Transverse colon (tissue), 4 donors: ENCODE results near the gene NR1D2. TPM values are rescaled to one million over a fixed set of nuclear protein-coding genes. Genes with fewer than 3 reads are reported as not detected.

Source experiments
- DNase-seq: peaks from one replicate; pipeline ENCODE4 v3.0.0-alpha.2; 2019
- H3K27ac ChIP-seq, 4 donors: fragments of 200-600 bp; sonication (generic); 2 replicates each; pipeline ENCODE4 v1.5.1; 2016 to 2018; ENCODE audit warnings: inconsistent platforms in 4 of 4
- H3K27me3 ChIP-seq: fragments of 200-600 bp; sonication (generic); 2 replicates; pipeline ENCODE4 v1.5.1; 2017; ENCODE audit warnings: inconsistent platforms
- H3K36me3 ChIP-seq, 4 donors: fragments of 200-600 bp; sonication (generic); 2 replicates each; pipeline ENCODE4 v1.5.1; 2017 to 2019; ENCODE audit warnings: inconsistent platforms in 4 of 4
- H3K4me1 ChIP-seq, 4 donors: fragments of 200-600 bp; sonication (generic); 2 replicates each; pipeline ENCODE4 v1.5.1; 2017 to 2020; ENCODE audit warnings: inconsistent platforms in 4 of 4
- H3K4me3 ChIP-seq, 4 donors: fragments of 200-600 bp; sonication (generic); 1 replicate in 1 of 4; 2 replicates in 3 of 4; pipeline versions ENCODE4 v1.5.1 to v1.6.1; 2017 to 2019; ENCODE audit warnings: inconsistent platforms in 4 of 4
- H3K9me3 ChIP-seq, 2 donors: fragments of 200-600 bp; sonication (generic); 2 replicates each; pipeline ENCODE4 v1.5.1; 2017 to 2019; ENCODE audit warnings: inconsistent platforms in 2 of 2
- CTCF ChIP-seq, 5 experiments: fragments of 200-600 bp in 3 of 5; fragments of 450-650 bp in 2 of 5; sonication (generic) in 3 of 5; IDR thresholded peaks; 1 replicate in 2 of 5; 2 replicates in 3 of 5; pipeline ENCODE4 v1.5.1; 2016 to 2017; ENCODE audit warnings: antibody characterized with exemption in 5 of 5, inconsistent platforms in 3 of 5, mild to moderate bottlenecking in 2 of 5, moderate library complexity in 1 of 5
- EP300 ChIP-seq: sonication (generic); formaldehyde crosslinking; IDR thresholded peaks from one replicate; pipeline ENCODE4 v1.6.1; 2017; ENCODE audit warnings: antibody characterized with exemption, low read depth
- POLR2A ChIP-seq: fragments of 450-650 bp; IDR thresholded peaks from one replicate; pipeline ENCODE4 v1.6.1; 2016; ENCODE audit warnings: antibody characterized with exemption, mild to moderate bottlenecking, moderate library complexity
- POLR2AphosphoS5 ChIP-seq, 3 donors: sonication (generic); formaldehyde crosslinking; IDR thresholded peaks; one replicate each; pipeline ENCODE4 v1.6.1; 2016; ENCODE audit warnings: antibody characterized with exemption in 3 of 3
- WGBS, 2 donors: methylation state at CpG; one replicate each; pipeline ENCODE4 v1.1.5; 2018; ENCODE audit warnings: low coverage in 1 of 2; 5-methylcytosine and 5-hydroxymethylcytosine counted together
- in situ Hi-C, 4 donors: fragments of 200-750 bp; cut with MboI; loops; one replicate each; pipeline versions ENCODE4 v1.15.0 to v1.15.1; 2017; ENCODE audit warnings: low sequenced_read_pairs in 3 of 4, low pct_ligation_motif_present in 1 of 4, low pct_unique_long_range_greater_than_20kb in 1 of 4
- intact Hi-C: fragments of 100-400 bp; cut with DNase I; formaldehyde crosslinking; loops from one replicate; pipeline ENCODE4 v1.15.1; 2023; ENCODE audit warnings: low total_unique reads
- total RNA-seq, 4 donors: library from RNA; depleted of rRNA; stranded (reverse); fragments of >200 nt; gene quantifications; one replicate each; pipeline ENCODE4 v1.1.0, GENCODE V29; 2016

NR1D2 gene
- total RNA-seq, 4 donors from 2014 or later = 21.9 to 34.8 (median 26.9) TPM

- 58 to 68% methylated on average over 7 of the region's 7 CpGs for whole genome bisulfite sequencing, 2 donors
- TF ChIP-seq POLR2AphosphoS5 (IDR thresholded peaks at IDR 0.05) (peak in 2 of 3 donors; percentile 35 to 66), POLR2A (no peak), CTCF (IDR thresholded peaks at IDR 0.05) (no peak), EP300 (peak; percentile 27)
- Histone ChIP-seq H3K36me3 (peaks cover 0 to 33% (median 0%) of the 10 kb centered on the region in 4 donors), H3K27me3 (no peaks in the 10 kb centered on the region), H3K4me3 (no peak overlapping the region), H3K9me3 (no peaks in the 10 kb centered on the region), H3K27ac (peak overlapping the region; percentile 47 to 59 (median 54)), H3K4me1 (peaks cover 6 to 31% (median 16%) of the 10 kb centered on the region in 4 donors)
- in situ Hi-C loops (no loop called here), intact Hi-C loops (no loop called here)
- DNase-seq = no peak
Observed at GRCh38 chr3:23959135-23959900, 14.2 kb downstream of the NR1D2 start.

GRCh38 chr3:23960649-23961048 is 15.6 kb downstream of the NR1D2 start:
- Histone ChIP-seq H3K27me3 (no peaks in the 10 kb centered on the region), H3K27ac (peak overlapping the region; percentile 47 to 59 (median 54)), H3K36me3 (peaks cover 0 to 31% (median 2%) of the 10 kb centered on the region in 4 donors), H3K4me3 (no peak overlapping the region), H3K4me1 (peaks cover 6 to 25% (median 14%) of the 10 kb centered on the region in 4 donors), H3K9me3 (no peaks in the 10 kb centered on the region)
- TF ChIP-seq EP300 (no peak), POLR2A (no peak), POLR2AphosphoS5 (IDR thresholded peaks at IDR 0.05) (no peak)
- no peak for DNase-seq
- 30 to 50% methylated on average over 1 of the region's 1 CpG for WGBS, 2 donors
- intact Hi-C loops = no loop called here
- in situ Hi-C loops = no loop called here

GRCh38 chr3:23961066-23961465 is 16.0 kb downstream of the NR1D2 start:
- no peak overlapping the region for H3K4me3 ChIP-seq
- H3K36me3 ChIP-seq = peaks cover 0 to 34% (median 3%) of the 10 kb centered on the region in 4 donors
- whole genome bisulfite sequencing, 2 donors = 94 to 100% methylated on average over 1 of the region's 1 CpG
- TF ChIP-seq POLR2A (no peak), EP300 (no peak), POLR2AphosphoS5 (IDR thresholded peaks at IDR 0.05) (no peak), CTCF (IDR thresholded peaks at IDR 0.05) (no peak)
- DNase-seq = no peak
- no peaks in the 10 kb centered on the region for H3K27me3 ChIP-seq
- peak overlapping the region in 1 of 4 donors; percentile 49 for H3K27ac ChIP-seq
- peaks cover 6 to 28% (median 14%) of the 10 kb centered on the region in 4 donors for H3K4me1 ChIP-seq
- intact Hi-C loops (no loop called here), in situ Hi-C loops (no loop called here)
- H3K9me3 ChIP-seq = no peaks in the 10 kb centered on the region

- Histone ChIP-seq H3K27me3 (no peaks in the 10 kb centered on the region), H3K4me1 (peaks cover 6 to 28% (median 14%) of the 10 kb centered on the region in 4 donors), H3K9me3 (no peaks in the 10 kb centered on the region), H3K4me3 (no peak overlapping the region), H3K36me3 (peaks cover 0 to 34% (median 5%) of the 10 kb centered on the region in 4 donors), H3K27ac (no peak overlapping the region)
- in situ Hi-C loops = no loop called here
- intact Hi-C loops = no loop called here
- TF ChIP-seq POLR2AphosphoS5 (IDR thresholded peaks at IDR 0.05) (no peak), POLR2A (no peak), EP300 (no peak), CTCF (IDR thresholded peaks at IDR 0.05) (no peak)
- 94 to 100% methylated on average over 5 of the region's 5 CpGs for WGBS, 2 donors
- DNase-seq = no peak
Observed at GRCh38 chr3:23961913-23962312, 16.8 kb downstream of the NR1D2 start.
